ENCODE results near the gene PCED1A. TPM values are rescaled to one million over a fixed set of nuclear protein-coding genes. Genes with fewer than 3 reads are reported as not detected.

Gene PCED1A
- total and polyA plus RNA-seq, 9 of the 15 experiments (the other 6 are each of a cell fraction or from before 2014, with no cell fraction given): 1.5 to 11.5 (median 5.9) TPM

GRCh38 chr20:2873010-2873746 is 32.7 kb upstream of the PCED1A start, which contains the start of gene PTPRA (continued):
- TF ChIP-seq PML (IDR thresholded peaks at IDR 0.05; ENCODE audit: low read length): peak; percentile 69; the same call in 1 of the 2 replicates
- TF ChIP-seq E2F3 (CRISPR knock-in tag; IDR thresholded peaks at IDR 0.05): no peak
- TF ChIP-seq HNRNPK (IDR thresholded peaks at IDR 0.05; ENCODE audit: low read depth, low read length, poor library complexity, severe bottlenecking): no peak
- no peak for TF ChIP-seq RBM39 (optimal IDR thresholded peaks at IDR 0.05; ENCODE audit: low read depth, low read length)
- TF ChIP-seq MEIS2 (IDR thresholded peaks at IDR 0.05; ENCODE audit: partially characterized antibody): peak; percentile 71
- no peak for TF ChIP-seq WHSC1 (IDR thresholded peaks at IDR 0.05; ENCODE audit: low read length)
- no peak for TF ChIP-seq CCAR2 (IDR thresholded peaks at IDR 0.05; ENCODE audit: low read depth, low read length)
- TF ChIP-seq SRF (CRISPR knock-in tag; IDR thresholded peaks at IDR 0.05): no peak
- TF ChIP-seq HMGN3 (IDR thresholded peaks at IDR 0.05; ENCODE audit: borderline replicate concordance, extremely low read depth, insufficient read length, low read depth, low read length): no peak
- TF ChIP-seq ZBTB17 (CRISPR knock-in tag; IDR thresholded peaks at IDR 0.05): no peak
- TF ChIP-seq BCOR (IDR thresholded peaks at IDR 0.05): peak; percentile 94
- TF ChIP-seq CHD7 (IDR thresholded peaks at IDR 0.05; ENCODE audit: low read depth, low read length): no peak
- peak; percentile 47; the same call in 1 of the 2 replicates for TF ChIP-seq GTF2F1 (IDR thresholded peaks at IDR 0.05; ENCODE audit: low read depth, low read length)
- TF ChIP-seq ATF3 (IDR thresholded peaks at IDR 0.05): no peak
- TF ChIP-seq ATF3 (CRISPR knock-in tag; conservative IDR thresholded peaks at IDR 0.05): no peak
- no peak for TF ChIP-seq SIRT6 (IDR thresholded peaks at IDR 0.05; ENCODE audit: low read depth, low read length)
- no peak for TF ChIP-seq NFE2 (IDR thresholded peaks at IDR 0.05; ENCODE audit: low read depth)
